Activated T-helper 2 cell treated with anti-CD3 and anti-CD28 coated beads, Interferon-gamma antibody, Interleukin-2, Interleukin-4, amounts not matched to agents 10 μg/mL and 5 μg/mL and 100 μg/mL, durations not matched to agents 14 hours and 24 hours and 36 hours (primary cell): ENCODE measurements around the gene SESTD1. TPM values are rescaled to one million over a fixed set of nuclear protein-coding genes. Genes with fewer than 3 reads are reported as not detected.
"Not testable (repeated sequence)": the region's sequence is repeated elsewhere in the genome, so short reads cannot be mapped to it uniquely, and the experiment has no call there.

Source experiments
- DNase-seq: peaks from one replicate; pipeline ENCODE4 v3.0.0; 2021; ENCODE audit warnings: low spot score
- H3K27ac Mint-ChIP-seq: one replicate; pipeline ENCODE4 v1.8.0; 2021; ENCODE audit warnings: mixed read lengths
- H3K27me3 Mint-ChIP-seq: one replicate; pipeline ENCODE4 v1.8.0; 2021; ENCODE audit warnings: low read depth, mixed read lengths
- H3K36me3 Mint-ChIP-seq: one replicate; pipeline ENCODE4 v1.8.0; 2021; ENCODE audit warnings: low read depth, mixed read lengths
- H3K4me1 Mint-ChIP-seq: one replicate; pipeline ENCODE4 v1.8.0; 2021; ENCODE audit warnings: low read depth, mixed read lengths
- H3K4me3 Mint-ChIP-seq: one replicate; pipeline ENCODE4 v1.8.0; 2021; ENCODE audit warnings: low read depth, mild to moderate bottlenecking, moderate library complexity, mixed read lengths
- H3K9me3 Mint-ChIP-seq: one replicate; pipeline ENCODE4 v1.8.0; 2021; ENCODE audit warnings: mixed read lengths
- intact Hi-C: fragments of 100-400 bp; cut with micrococcal nuclease; formaldehyde crosslinking; loops from one replicate; pipeline ENCODE4 v1.15.1; 2023
- total RNA-seq: library from RNA; stranded (reverse); gene quantifications from 2 replicates; pipeline ENCODE4 v1.2.3, GENCODE V29; 2022

The SESTD1 gene
- total RNA-seq, 1 donor from 2014 or later = 9.8 TPM

- no peak overlapping the region for H3K4me3 Mint-ChIP-seq
- peaks cover 17% of the 10 kb centered on the region for H3K4me1 Mint-ChIP-seq
- DNase-seq = no peak
- no peak overlapping the region for H3K27ac Mint-ChIP-seq
- no peaks in the 10 kb centered on the region for H3K36me3 Mint-ChIP-seq
- intact Hi-C loops = no loop called here
- no peaks in the 10 kb centered on the region for H3K27me3 Mint-ChIP-seq
- H3K9me3 Mint-ChIP-seq = no peaks in the 10 kb centered on the region
Observed at GRCh38 chr2:179098080-179098689, 166.4 kb downstream of the SESTD1 start.

DNA sequence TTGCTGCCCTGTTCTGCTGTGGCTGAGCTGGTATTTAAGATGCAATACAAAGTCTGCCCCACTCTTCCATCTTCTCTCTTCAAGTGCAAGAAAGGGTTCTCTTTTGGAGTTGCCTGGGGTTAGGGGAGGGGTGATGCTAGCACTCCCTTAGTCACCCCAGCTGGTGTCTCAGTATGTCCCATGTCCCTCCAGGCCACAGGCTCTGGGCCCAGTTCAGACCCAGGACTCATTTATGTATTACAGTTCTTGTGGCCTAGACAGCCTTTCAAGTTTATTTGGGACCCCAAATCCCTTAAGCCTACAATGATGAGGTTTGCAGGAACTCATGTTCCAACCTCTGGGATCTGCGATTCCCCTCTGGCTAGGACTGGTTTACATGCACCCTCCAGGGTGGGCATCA lies 167.5 kb downstream of the SESTD1 start:
- Mint-ChIP-seq H3K27ac (no peak overlapping the region), H3K36me3 (no peaks in the 10 kb centered on the region), H3K9me3 (no peaks in the 10 kb centered on the region), H3K4me3 (no peak overlapping the region), H3K4me1 (peaks cover 17% of the 10 kb centered on the region), H3K27me3 (no peaks in the 10 kb centered on the region)
- DNase-seq = no peak
- intact Hi-C loops = no loop called here

DNA sequence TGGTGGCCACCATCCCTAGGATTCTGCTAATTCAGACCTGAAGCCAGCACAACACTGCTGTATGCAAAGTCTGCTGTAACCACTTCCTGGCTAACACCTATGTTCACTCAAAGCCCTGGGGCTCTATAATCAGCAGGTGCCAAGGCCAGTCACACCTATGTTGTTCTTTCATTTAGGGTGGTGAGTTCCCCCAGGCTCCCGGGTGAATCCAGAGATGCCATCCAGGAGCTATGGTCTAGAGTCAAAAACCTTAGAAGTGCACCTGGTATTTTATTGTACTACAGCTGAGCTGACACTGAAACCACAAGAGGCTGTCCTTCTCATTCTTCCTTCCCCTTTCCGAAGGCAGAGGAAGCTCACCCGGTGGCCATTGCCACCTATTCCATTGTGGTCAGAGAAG lies 168.5 kb downstream of the SESTD1 start:
- Mint-ChIP-seq H3K27ac (no peak overlapping the region), H3K4me3 (no peak overlapping the region), H3K9me3 (no peaks in the 10 kb centered on the region), H3K4me1 (peaks cover 17% of the 10 kb centered on the region), H3K27me3 (no peaks in the 10 kb centered on the region), H3K36me3 (no peaks in the 10 kb centered on the region)
- DNase-seq = no peak
- intact Hi-C loops = loop anchor here (1.0 kb wide), 1 partner anchor 10 kb away; no protein-coding TSS in a partner anchor

DNA sequence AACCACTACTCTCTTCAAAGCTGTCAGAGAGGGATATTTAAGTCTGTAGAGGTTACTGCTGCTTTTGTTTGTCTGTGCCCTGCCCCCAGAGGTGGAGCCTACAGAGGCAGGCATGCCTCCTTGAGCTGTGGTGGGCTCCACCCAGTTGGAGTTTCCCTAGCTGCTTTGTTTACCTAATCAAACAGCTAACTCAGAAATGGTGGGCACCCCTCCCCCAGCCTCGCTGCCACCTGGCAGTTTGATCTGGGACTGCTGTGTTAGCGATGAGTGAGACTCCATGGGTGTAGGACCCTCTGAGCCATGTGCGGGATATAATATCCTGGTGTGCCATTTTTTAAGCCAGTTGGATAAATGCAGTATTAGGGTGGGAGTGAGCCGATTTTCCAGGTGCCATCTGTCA lies 171.7 kb downstream of the SESTD1 start:
- intact Hi-C loops, H3K36me3 Mint-ChIP-seq, H3K4me3 Mint-ChIP-seq, H3K9me3 Mint-ChIP-seq, DNase-seq, H3K27me3 Mint-ChIP-seq, H3K27ac Mint-ChIP-seq: not testable (repeated sequence)
- peaks cover 17% of the 10 kb centered on the region for H3K4me1 Mint-ChIP-seq

DNA sequence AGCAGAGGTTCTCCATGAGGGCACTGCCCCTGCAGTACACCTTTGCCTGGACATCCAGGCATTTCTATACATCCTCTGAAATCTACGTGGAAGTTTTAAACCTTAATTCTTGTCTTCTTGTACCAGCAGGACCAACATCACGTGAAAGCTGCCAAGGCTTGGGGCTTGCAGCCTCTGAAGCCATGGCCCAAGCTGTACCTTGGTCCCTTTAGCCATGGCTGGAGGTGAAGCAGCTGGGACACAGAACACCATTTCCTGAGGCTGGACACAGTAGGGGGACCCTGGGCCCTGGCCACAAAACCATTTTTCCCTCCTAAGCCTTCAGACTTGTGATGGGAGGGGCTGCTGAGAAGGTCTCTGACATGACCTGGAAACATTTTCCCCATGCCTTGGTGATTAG lies 181.9 kb downstream of the SESTD1 start:
- H3K27me3 Mint-ChIP-seq = no peaks in the 10 kb centered on the region
- H3K4me1 Mint-ChIP-seq = peaks cover 3% of the 10 kb centered on the region
- peaks cover 26% of the 10 kb centered on the region for H3K9me3 Mint-ChIP-seq
- H3K27ac Mint-ChIP-seq = no peak overlapping the region
- H3K4me3 Mint-ChIP-seq = no peak overlapping the region
- no peak for DNase-seq
- intact Hi-C loops = no loop called here
- no peaks in the 10 kb centered on the region for H3K36me3 Mint-ChIP-seq

DNA sequence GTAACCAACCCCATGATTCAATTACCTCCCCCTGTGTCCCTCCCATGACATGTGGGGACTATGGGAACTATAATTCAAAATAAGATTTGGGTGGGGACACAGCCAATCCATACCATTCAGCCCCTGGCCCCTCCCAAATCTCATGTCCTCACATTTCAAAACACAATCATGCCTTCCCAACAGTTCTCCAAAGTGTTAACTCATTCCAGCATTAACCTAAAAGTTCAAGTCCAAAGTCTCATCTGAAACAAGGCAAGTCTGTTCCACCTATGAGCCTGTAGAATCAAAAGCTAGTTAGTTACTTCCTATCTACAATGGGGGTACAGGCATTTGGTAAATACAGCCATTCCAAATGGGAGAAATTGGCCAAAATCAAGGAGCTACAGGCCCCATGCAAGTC lies 182.7 kb downstream of the SESTD1 start:
- Mint-ChIP-seq H3K9me3 (peaks cover 32% of the 10 kb centered on the region), H3K27me3 (no peaks in the 10 kb centered on the region), H3K36me3 (no peaks in the 10 kb centered on the region), H3K27ac (no peak overlapping the region), H3K4me1 (peaks cover 3% of the 10 kb centered on the region), H3K4me3 (no peak overlapping the region)
- no peak for DNase-seq
- intact Hi-C loops = no loop called here

DNA sequence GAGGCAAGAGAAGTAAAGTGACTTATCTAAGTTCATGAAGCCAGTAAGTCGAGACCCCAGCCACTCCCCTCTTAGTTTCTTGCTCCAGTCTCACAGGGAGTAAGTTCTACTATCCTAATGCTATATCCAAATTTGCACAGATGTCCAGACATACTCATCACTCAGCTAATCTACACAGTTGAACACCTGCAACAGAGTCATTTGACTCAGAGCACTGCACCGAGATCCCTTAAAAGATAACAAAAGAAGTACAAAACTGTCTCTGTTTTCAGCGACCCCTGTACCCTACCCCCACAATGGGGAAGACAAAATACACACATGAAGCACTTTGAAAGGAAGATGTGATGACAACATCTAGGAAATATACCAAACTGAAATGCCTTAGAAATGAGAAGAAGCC lies 192.1 kb downstream of the SESTD1 start:
- Mint-ChIP-seq H3K4me1 (peaks cover 4% of the 10 kb centered on the region), H3K36me3 (no peaks in the 10 kb centered on the region), H3K27ac (no peak overlapping the region), H3K27me3 (no peaks in the 10 kb centered on the region), H3K9me3 (peaks cover 22% of the 10 kb centered on the region), H3K4me3 (no peak overlapping the region)
- no peak for DNase-seq
- intact Hi-C loops = no loop called here

- no peak for DNase-seq
- intact Hi-C loops = no loop called here
- peaks cover 4% of the 10 kb centered on the region for H3K4me1 Mint-ChIP-seq
- H3K9me3 Mint-ChIP-seq = peaks cover 15% of the 10 kb centered on the region
- H3K27ac Mint-ChIP-seq = no peak overlapping the region
- no peaks in the 10 kb centered on the region for H3K27me3 Mint-ChIP-seq
- no peak overlapping the region for H3K4me3 Mint-ChIP-seq
- no peaks in the 10 kb centered on the region for H3K36me3 Mint-ChIP-seq
Observed at GRCh38 chr2:179071810-179072355, 192.7 kb downstream of the SESTD1 start.

DNA sequence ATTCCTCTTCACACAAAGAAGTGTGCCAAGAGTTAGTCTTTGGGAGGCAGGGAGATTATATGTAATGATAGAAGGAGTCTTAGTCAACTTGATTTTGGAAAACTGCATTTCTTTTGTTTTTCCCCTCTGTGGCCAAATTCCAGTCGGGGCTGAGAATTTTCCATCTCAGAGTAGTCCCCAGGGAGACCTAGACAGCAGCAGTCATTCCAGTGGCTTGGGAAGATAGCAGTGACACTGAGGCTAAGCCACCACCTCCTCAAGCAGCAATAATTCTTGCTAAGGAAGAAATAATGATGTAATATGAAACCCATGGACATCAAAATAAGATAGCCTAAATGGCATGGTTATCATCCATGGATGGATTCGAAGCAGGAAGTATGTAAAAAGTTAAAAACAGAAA lies 193.7 kb downstream of the SESTD1 start:
- intact Hi-C loops = no loop called here
- Mint-ChIP-seq H3K27me3 (no peaks in the 10 kb centered on the region), H3K4me3 (no peak overlapping the region), H3K27ac (no peak overlapping the region), H3K9me3 (peaks cover 12% of the 10 kb centered on the region), H3K36me3 (no peaks in the 10 kb centered on the region), H3K4me1 (peaks cover 4% of the 10 kb centered on the region)
- no peak for DNase-seq

- no peak for DNase-seq
- intact Hi-C loops = no loop called here
- Mint-ChIP-seq H3K27ac (no peak overlapping the region), H3K36me3 (no peaks in the 10 kb centered on the region), H3K27me3 (no peaks in the 10 kb centered on the region), H3K9me3 (peaks cover 12% of the 10 kb centered on the region), H3K4me3 (no peak overlapping the region), H3K4me1 (peaks cover 4% of the 10 kb centered on the region)
Observed at GRCh38 chr2:179069685-179070084, 194.9 kb downstream of the SESTD1 start.

- H3K27ac Mint-ChIP-seq = no peak overlapping the region
- H3K9me3 Mint-ChIP-seq = peaks cover 12% of the 10 kb centered on the region
- no peak overlapping the region for H3K4me3 Mint-ChIP-seq
- no peaks in the 10 kb centered on the region for H3K27me3 Mint-ChIP-seq
- no peak for DNase-seq
- no peaks in the 10 kb centered on the region for H3K36me3 Mint-ChIP-seq
- intact Hi-C loops = no loop called here
- H3K4me1 Mint-ChIP-seq = peaks cover 4% of the 10 kb centered on the region
Observed at GRCh38 chr2:179068991-179069643, 195.5 kb downstream of the SESTD1 start.

DNA sequence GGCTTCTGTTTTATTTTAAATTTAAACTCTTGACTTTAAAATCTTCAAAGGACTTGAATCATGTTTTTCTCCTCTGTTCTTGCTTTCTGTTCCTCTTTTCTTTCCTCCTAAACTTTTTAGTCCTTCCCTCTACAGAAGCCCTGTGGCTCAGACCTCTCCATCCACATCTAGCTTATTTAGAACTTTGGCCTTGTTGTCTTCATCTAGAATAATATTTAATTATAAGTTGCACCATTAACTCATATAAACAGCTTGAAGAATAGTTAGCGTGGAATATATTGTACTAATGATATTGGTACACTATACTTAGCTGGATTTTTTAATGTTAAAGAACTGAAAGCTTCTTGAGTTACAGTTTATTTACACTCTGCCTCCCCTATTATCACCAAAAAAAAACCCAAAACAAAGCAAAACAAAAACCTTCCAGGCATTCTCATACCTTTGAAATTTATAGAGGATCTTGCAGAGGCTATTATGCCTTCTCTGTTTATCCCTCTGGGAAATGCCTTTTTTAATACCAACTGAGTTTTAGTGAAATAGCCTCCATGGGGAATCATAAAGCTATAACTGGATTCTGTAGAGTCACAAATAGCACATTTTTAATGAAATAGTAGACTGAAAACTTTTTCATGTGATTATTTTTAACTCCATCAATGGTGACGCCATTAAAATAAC lies 205.5 kb downstream of the SESTD1 start:
- Mint-ChIP-seq H3K36me3 (no peaks in the 10 kb centered on the region), H3K27ac (no peak overlapping the region), H3K27me3 (no peaks in the 10 kb centered on the region), H3K4me1 (no peaks in the 10 kb centered on the region), H3K9me3 (no peaks in the 10 kb centered on the region), H3K4me3 (no peak overlapping the region)
- intact Hi-C loops = no loop called here
- DNase-seq = no peak

GRCh38 chr2:179057737-179058136 lies 206.9 kb downstream of the SESTD1 start:
- Mint-ChIP-seq H3K4me1 (no peaks in the 10 kb centered on the region), H3K4me3 (no peak overlapping the region), H3K9me3 (no peaks in the 10 kb centered on the region), H3K27ac (no peak overlapping the region), H3K27me3 (no peaks in the 10 kb centered on the region), H3K36me3 (no peaks in the 10 kb centered on the region)
- intact Hi-C loops = no loop called here
- no peak for DNase-seq
